Midbrain (tissue), 1 donor: ENCODE results near the gene IPMK.
"Not testable (repeated sequence)": the region's sequence is repeated elsewhere in the genome, so short reads cannot be mapped to it uniquely, and the experiment has no call there.

Experiments
- DNase-seq: peaks from one replicate; lab custom pipeline; 2025; lab: John Stamatoyannopoulos, UW

The IPMK gene

DNA sequence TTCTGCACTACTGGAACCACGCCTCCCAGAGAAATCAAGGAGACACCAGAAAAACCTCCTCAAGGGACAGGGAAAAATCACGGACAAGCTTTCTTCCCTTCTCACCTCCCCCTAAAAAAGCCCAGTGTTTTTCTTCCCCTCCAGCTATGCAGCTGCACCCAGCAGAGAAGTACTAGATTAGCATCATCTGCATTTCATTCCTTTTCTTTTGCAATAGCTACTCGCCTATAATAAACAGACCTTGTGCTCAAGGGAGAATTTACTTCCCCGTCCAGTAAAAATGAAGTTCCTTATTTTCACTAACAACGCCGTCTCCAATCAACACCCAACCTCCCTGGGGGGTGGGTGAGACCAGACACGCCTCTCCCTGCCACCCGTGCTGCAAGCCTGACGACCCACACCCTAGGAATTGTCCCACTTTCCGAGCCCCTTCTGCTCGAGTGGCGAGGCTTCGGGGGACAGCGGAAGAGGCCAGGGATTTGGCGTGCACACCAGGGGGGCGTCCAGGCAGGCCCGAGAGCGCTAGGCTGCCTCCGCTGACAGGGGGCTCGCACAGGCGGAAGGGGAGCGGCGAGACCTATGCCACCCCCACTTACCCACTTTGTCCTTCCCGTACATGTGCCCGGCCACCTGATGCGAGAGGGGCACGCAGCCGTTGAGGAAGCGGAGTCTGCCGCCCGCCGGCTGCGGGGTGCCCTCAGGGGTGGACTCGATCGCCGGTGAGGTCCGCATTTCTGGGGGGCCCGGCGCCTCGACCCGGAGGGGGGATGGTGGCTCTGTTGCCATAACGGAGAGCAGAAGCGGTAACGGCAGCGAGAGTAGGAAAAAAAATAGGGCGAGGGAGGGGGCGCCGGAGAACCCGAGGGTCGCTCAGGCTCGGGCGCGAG lies 625 bp downstream of the IPMK start:
- peak; percentile 41 for DNase-seq

DNA sequence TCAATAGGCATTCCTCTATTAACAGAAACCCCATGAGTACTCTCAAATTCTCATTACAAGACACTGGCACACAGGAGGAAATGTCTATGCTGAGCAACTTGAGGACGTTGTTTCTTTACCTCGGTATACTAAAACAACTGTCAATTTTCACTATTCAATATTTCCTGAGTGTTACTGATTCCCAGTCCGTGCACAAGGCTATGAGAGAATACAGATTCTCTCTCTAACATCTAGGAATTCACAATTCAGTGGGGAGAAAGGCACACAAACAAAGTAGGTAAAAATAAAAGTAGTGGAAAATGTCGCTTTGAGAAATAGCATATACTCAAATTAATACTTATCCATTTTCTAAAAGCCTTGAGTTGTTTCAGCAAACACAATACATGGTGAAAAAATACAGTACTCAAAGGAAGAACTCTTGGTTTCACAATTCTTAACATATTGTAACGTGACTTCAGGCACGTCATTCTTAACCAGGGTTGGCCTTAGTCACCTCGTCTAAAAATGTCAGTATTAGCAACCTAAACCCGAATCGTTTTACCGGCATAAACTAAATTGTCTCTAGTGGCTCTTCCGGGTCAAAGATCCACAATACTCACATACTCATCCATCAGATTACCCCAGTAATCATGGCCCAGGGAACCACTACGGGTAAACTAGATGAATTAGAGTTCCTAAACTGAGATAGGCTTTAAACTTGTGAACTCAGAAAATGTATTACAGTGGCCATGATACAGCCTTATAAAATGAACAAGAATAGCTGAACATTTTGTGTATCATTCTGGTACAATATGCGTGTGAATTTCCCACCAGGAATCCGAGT lies 1.5 kb downstream of the IPMK start:
- peak; percentile 37 for DNase-seq

DNA sequence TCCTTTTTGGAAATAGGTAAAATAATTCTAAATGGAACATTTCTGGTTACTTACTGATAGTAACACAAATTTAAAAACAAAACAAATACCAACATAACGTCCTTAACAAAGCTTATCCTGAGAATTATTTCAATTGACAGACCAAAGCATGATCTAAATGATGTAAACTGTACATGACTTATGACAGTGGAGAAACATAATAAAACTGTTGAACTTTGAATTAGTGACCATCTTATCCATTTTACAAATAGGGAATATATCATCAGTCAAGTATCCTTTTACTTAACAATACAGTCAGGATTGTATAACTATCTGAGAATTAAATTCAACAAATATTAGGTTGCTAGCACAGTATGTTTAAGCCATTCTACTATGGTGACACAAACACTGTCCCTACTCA lies 2.4 kb downstream of the IPMK start:
- DNase-seq = no peak

DNA sequence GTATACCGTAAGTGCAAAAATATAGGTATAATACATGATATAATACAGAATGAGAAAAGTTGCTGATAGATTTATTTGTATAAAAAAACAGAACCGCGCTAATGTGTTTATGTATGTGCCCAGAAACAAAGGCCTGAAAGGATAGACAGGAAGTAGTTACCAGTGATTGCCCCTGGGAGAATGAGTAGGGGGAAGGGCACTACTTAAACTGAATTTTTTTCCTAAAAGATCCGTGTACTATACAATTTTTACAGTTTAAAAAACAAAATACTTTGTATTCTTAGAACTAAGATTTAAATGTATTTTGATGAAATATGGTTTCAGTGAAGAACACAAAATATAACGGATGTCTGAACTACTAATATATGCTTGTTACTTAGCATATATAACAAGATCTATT lies 2.9 kb downstream of the IPMK start:
- DNase-seq = no peak

DNA sequence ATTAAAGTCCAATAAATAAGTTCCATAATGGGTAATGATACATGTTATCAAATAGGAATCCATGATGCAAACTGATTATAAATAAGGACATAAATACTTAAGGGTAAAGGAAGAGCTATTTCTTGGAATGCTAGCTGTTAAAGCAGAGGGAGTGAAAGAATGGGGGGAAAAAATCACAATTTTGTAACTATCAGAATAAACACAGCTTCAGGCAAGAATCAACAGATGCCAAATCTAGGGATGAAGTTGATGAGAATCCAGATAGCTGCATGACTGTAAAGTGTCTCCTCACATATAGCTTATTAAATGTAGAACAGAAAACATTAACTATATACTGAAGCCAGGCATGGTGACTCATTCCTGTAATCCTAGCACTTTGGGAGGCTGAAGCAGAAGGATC lies 4.9 kb downstream of the IPMK start:
- no peak for DNase-seq

DNA sequence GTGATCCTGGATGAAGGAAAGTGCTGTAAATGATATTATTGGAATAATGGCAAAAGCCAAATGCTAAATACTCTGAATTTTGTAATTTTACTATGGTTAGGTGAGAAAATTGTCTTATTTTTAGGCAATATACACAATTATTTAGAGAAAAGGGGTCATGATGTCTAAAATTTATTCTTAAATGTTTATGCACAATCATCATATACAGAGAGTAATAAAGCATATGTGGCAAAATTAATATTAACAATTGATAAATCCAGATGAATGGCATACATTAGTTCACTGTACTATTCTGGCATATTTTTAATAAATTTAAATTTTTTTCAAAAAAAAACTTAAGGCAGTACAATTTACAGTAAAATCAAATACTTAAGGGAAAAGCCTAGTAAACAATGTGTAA lies 7.4 kb downstream of the IPMK start:
- no peak for DNase-seq

DNA sequence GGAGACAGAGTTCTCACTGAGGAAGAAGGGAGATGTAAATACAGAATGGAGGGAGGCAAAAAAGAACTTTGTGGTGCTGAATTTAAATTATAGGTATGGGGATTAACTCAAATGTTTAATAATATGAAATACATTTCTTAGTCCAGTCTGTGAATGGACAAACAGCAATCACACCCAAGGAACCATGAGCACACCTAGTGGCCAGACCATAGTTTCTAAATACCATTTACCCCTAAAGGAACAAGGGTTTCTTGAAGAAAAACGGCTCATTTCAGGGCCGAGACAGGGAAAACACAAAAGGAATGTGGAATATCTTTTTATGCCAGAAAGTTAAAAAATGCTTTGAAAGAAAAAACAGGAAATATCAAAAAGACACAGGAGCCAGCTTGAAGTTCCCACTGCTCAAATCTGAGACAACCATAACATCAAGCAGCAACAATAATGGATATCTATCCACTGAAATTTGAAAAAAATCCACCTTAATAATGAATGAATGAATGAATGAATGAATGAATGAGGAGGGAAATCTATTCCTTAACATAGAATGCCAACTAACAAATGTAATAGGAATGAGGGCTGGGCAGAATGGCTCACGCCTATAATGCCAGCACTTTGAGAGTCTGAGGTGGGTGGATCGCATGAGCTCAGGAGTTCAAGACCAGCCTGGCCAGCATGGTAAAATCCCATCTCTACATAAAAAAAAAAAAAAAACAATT lies 8.6 kb downstream of the IPMK start:
- no peak for DNase-seq

DNA sequence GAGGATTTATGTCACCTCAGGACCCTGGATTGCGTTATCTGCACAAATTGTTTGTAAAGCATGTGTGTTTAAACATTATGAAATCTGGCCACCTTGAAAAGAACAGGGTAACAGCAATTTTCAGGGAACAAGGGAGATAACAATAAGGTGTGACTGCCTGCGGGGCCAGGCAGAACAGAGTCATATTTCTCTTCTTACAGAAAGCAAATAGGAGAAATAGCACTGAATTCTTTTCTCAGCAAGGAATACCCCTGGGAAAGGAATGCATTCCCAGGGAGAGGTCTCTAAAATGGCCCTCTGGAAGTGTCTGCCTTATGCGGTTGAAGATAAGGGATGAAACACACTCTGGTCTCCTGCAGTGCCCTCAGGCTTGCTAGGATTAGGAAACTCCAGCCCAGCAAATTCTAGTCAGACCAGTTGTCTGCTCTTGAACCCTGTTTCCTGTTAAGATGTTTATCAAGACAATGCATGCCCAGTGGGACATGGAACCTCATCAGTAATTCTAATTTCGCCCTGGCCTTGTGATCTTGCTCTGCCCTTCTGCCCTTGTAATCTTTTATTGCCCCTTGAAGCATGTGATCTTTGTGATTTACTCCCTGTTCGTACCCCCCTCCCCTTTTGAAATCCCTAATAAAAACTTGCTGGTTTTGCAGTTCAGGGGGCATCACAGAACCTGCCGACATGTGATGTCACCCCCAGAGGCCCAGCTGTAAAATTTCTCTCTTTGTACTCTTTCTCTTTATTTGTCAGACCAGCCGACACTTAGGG lies 11.5 kb downstream of the IPMK start:
- not testable (repeated sequence) for DNase-seq

DNA sequence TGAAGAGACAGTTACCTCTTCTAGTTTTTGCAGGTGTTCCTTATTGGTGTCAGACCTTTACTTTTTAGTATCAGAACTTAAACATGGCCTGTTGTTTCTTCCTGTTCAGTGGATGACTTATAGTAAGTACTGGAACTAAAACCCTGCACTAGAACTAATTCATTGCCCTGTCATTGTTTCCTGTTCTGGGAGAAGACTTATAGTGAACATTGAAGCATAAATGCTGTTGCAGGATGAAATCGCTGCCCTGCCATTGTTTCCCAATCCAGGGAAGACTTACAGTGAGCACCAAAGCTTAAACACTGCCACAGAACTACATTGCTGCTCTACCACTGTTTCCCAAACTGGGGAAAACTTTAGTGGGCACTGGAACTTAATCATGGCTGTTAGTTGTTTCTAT lies 13.1 kb downstream of the IPMK start:
- DNase-seq = no peak

DNA sequence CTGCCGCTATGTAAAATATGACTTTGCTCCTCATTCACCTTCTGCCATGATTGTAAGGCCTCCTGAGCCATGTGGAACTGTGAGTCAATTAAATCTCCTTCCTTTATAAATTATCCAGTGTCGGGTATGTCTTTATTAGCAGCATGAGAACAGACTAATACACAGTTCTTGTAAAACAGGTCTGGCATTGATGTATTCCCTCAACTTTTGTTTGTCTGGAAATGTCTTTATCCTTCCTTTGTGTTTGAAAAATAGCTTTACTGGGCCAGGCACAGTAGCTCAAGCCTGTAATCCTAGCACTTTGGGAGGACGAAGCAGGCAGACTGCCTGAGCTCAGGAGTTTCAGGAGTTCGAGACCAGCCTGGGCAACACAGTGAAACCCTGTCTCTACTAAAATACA lies 14.5 kb downstream of the IPMK start:
- DNase-seq = no peak

DNA sequence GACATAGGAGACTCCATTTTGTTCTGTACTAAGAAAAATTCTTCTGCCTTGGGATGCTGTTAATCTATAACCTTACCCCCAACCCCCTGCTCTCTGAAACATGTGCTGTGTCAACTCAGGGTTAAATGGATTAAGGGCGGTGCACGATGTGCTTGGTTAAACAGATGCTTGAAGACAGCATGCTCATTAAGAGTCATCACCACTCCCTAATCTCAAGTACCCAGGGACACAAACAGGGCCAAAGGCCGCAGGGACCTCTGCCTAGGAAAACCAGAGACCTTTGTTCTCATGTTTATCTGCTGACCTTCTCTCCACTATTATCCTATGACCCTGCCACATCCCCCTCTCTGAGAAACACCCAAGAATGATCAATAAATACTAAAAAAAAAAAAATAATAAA lies 23.0 kb downstream of the IPMK start:
- not testable (repeated sequence) for DNase-seq

DNA sequence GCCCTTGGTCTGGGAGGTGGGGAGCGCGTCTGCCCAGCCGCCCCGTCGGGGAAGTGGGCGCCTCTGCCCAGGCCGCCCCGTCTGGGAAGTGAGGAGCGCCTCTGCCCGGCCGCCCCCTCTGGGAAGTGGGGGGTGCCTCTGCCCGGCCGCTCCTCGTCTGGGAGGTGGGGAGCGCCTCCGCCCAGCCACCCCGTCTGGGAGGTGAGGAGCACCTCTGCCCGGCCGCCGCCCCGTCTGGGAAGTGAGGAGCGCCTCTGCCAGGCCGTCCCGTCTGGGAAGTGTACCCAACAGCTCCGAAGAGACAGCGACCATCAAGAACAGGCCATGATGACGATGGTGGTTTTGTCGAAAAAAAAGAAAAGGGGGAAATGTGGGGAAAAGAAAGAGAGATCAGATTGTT lies 23.5 kb downstream of the IPMK start:
- not testable (repeated sequence) for DNase-seq

DNA sequence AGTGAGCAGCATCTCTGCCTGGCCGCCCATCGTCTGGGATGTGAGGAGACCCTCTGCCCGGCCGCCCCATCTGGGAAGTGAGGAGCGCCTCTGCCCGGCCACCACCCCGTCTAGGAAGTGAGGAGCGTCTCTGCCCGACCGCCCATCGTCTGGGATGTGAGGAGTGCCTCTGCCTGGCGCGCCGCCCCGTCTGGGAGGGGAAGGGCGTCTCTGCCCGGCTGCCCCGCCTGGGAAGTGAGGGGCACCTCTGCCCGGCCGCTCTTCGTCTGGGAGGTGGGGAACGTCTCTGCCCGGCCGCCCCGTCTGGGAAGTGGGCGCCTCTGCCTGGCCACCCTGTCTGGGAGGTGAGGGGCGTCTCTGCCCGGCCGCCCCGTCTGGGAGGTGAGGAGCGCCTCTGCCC lies 23.9 kb downstream of the IPMK start:
- not testable (repeated sequence) for DNase-seq

DNA sequence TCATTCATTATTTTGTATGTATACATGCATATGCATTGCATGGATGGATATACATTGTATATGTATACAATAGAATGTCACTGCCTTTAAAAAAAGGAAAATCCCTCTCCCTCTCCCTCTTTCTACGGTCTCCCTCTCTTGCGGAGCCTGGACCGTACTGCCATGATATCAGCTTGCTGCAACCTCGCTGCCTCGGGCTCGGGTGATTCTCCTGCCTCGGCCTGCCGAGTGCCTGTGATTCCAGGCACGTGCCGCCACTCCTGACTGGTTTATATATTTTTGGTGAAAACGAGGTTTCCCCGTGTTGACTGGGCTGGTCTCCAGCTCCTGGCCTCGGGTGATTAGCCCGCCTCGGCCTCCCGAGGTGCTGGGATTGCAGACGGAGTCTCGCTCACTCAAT lies 24.4 kb downstream of the IPMK start:
- DNase-seq = no peak

DNA sequence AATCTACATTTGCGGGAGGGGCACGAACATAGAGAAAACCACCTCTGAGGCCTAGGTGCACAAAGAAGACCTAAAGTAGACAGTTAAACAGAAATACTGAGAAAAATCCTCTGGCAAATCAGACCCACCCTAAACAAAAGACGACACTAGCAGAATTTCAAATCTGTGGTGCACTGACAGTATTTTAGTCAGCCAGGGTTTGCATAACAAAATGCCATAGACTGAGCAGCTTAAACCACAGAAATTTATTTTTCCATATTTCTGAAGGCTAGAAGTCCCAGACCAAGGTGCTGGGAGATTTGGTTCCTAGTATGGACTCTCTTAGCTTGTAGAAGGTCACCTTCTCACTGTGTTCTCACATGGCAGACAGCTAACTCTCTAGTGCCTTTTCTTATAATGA lies 26.3 kb downstream of the IPMK start:
- DNase-seq = no peak

DNA sequence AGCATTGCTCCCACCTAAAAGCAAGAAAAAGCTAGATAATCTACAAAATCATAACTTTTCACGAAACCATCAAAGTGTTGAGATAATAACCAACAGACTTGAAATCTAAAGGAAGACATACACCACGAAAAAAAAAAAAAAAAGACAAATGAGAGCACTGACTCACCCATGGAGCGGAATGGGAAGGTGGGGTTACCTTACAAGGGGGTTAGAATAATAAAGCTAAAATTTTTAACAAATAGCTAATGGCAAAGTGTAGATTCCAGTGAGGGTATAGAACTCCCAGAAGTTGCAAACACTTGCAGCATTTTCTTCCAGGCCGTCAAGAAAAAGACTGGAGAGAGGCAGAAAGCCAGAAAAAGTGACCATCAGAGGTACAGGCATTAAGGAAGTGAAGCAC lies 27.2 kb downstream of the IPMK start:
- DNase-seq = no peak

DNA sequence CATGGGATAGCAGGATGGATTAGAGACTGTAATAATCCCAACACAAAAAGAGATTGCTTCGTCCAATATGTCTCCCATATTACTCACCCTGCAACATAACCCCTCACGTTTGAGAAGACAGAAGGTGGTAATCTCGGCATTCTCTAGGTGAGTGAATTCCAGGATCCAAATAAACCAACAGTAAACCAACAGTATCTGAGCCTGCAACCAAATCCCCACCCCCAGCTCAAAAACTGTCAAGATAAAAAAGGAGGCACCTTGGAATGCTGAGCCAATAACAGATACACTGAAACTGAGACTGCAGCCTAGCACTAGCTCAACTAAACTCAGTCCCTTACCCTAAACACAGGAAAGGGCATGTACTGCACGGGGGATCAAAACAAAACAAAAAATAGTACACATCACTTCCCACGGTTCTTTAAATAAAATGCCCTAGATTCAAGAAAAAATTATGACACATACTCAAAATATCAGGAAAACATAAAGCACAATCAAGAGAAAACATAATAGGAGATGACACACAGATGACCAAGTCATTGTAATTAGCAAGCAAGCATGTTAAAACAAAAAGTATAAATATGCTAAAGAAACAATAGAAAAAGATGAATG lies 28.0 kb downstream of the IPMK start:
- no peak for DNase-seq

DNA sequence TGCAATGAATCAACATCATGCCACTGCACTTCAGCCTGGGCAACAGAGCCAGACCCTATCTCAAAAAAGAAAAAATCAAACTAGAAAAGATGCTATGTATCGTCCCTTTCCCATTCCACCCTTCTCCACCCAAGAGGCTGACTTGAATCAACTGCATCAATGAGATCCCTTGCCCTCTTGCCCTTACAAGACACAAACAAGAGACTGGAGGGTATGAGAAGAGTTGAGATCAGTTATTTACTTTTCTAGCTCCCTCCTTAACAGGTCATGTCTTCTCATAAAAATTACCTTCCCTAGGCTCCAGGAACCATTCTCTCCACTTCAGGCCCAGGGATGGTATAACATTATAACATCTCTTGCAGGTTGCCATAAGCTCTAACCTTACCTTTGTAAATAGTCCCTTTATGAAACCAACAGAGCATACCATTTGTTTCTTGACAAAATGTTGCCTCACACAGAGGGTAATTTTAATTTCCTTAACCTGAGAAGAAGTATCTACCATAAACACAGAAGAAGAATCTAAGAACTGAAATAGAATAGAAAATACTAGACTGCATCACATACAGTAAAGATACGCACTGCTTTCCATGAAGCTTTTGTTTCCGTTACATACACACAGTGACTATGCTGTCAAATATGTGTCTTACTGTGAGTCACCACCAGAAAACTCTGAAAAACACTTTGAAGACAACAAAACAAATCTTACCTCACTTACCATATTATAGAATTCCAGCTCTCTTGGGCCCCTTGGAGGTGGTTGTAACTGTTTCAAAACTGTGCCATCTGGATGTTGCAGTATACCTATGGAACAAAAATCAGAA lies 30.5 kb downstream of the IPMK start:
- no peak for DNase-seq

DNA sequence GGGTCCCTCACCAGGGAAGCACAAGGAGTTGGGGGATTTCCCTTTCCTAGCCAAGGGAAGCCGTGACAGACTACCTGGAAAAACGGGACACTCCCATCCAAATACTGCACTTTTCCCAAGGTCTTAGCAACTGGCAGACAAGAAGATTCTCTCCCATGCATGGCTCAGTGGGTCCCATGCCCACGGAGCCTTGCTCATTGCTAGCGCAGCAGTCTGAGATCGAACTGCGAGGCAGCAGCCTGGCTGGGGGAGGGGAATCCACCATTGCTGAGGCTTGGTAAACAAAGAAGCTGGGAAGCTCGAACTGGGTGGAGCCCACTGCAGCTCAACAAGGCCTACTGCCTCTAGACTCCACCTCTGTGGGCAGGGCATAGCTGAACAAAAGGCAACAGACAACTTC lies 37.8 kb downstream of the IPMK start:
- peak; percentile 1 for DNase-seq

DNA sequence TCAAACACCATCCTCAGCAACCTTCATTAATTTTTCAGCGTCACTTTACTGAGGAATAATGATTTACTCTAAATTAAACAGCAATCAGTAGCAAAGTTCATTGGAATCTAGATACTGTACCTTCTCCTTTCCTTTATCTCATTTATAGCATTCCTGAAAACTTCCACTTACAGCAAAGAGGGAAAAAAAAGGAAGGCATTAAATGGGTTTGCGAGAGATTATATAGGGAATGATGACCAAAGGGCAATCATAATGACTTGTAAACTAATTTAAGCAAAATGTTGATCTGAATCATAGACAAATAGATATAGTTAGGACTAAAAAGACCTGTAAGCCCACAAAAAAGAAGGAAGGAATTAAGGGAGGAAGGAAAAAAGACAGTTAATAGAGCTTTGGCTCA lies 42.0 kb downstream of the IPMK start:
- DNase-seq = no peak
